Non-pigmented ciliary epithelial cell (primary cell): Measurements from ENCODE around the gene INS.

Experiments used
- DNase-seq: peaks from one replicate; pipeline ENCODE4 v3.0.0-alpha.2; 2010; ENCODE audit warnings: low read depth

INS gene

GRCh38 chr11:2143799-2144543, 17.0 kb downstream of the INS start:
- DNase-seq: no peak

- no peak for DNase-seq
These were observed 17.6 kb downstream of the INS start for GRCh38 chr11:2143477-2143798.

GRCh38 chr11:2142762-2143202, 18.2 kb downstream of the INS start:
- DNase-seq: no peak

- DNase-seq: no peak
These were observed 18.7 kb downstream of the INS start for GRCh38 chr11:2142300-2142759.

GRCh38 chr11:2140411-2141400, 20.3 kb downstream of the INS start:
- DNase-seq: no peak

GRCh38 chr11:2139621-2140337, 21.2 kb downstream of the INS start:
- DNase-seq: no peak

GRCh38 chr11:2139123-2139521, 21.9 kb downstream of the INS start, which contains the start of gene IGF2:
TSS of gene IGF2 (minus strand) at chr11:2139389. CDS start at chr11:2135523, 3,866 bp downstream.
- no peak for DNase-seq

GRCh38 chr11:2138431-2139122, 22.4 kb downstream of the INS start:
- no peak for DNase-seq

GRCh38 chr11:2138068-2138430, 23.0 kb downstream of the INS start:
- no peak for DNase-seq

GRCh38 chr11:2137202-2138067, 23.6 kb downstream of the INS start:
- no peak for DNase-seq

GRCh38 chr11:2136952-2137201, 24.1 kb downstream of the INS start:
- no peak for DNase-seq

GRCh38 chr11:2136209-2136951, 24.6 kb downstream of the INS start:
- DNase-seq: no peak

GRCh38 chr11:2135648-2136201, 25.3 kb downstream of the INS start:
- no peak for DNase-seq

GRCh38 chr11:2135018-2135569, 25.9 kb downstream of the INS start:
- no peak for DNase-seq

GRCh38 chr11:2134022-2135010, 26.7 kb downstream of the INS start:
- no peak for DNase-seq

GRCh38 chr11:2133241-2134021, 27.6 kb downstream of the INS start:
- DNase-seq: no peak

GRCh38 chr11:2132874-2133240, 28.2 kb downstream of the INS start:
- DNase-seq: no peak

GRCh38 chr11:2132246-2132645, 28.8 kb downstream of the INS start:
- no peak for DNase-seq
